ENCODE measurements around the gene UBQLNL. TPM values are rescaled to one million over a fixed set of nuclear protein-coding genes. Genes with fewer than 3 reads are reported as not detected.

The UBQLNL gene, protein sequence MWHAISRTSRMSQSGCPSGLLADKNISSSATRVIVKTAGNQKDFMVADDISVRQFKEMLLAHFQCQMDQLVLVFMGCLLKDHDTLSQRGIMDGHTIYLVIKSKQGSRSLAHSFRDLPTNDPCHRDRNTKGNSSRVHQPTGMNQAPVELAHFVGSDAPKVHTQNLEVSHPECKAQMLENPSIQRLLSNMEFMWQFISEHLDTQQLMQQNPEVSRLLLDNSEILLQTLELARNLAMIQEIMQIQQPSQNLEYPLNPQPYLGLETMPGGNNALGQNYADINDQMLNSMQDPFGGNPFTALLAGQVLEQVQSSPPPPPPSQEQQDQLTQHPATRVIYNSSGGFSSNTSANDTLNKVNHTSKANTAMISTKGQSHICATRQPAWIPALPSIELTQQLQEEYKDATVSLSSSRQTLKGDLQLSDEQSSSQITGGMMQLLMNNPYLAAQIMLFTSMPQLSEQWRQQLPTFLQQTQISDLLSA
- total RNA-seq, result 1 to 10 TPM in 1 of 4 donors, under 1 TPM in 3; 0.12 to 1.8 (median 0.48) TPM

DNA sequence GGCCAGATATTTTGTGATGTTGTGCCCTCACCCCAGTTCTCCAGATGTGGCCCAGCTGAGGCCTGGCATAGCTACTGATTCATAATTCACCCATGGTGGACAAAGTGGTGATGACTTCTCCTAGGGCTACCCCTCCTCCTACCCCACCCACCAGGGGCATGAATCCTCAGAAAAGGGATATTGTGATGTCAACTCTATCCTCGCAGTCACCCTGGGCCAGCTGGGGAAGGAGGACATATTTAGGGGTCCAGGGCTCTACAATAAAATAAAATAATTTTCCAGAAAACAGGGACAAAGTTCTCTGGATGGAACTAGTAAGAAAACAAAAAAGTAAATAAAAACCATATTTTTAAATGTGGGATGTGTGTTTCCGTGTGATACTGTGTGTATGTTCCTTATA, at the start of gene UBQLNL:
TSS of gene UBQLNL (minus strand) at position 101 of the 400 bp plus-strand sequence. CDS start 258 bp downstream, outside the sequence.
- no peak within 1 kb of the TSS for H3K4me3 ChIP-seq (ENCODE audit: low read depth, poor library complexity, severe bottlenecking)
- DNase-seq (ENCODE audit: low spot score in 2 of 2), result no peak
- intact Hi-C loops (cut with DNase I; ENCODE audit: low total_unique reads), result no loop called here
- TF ChIP-seq, protein P1, sequence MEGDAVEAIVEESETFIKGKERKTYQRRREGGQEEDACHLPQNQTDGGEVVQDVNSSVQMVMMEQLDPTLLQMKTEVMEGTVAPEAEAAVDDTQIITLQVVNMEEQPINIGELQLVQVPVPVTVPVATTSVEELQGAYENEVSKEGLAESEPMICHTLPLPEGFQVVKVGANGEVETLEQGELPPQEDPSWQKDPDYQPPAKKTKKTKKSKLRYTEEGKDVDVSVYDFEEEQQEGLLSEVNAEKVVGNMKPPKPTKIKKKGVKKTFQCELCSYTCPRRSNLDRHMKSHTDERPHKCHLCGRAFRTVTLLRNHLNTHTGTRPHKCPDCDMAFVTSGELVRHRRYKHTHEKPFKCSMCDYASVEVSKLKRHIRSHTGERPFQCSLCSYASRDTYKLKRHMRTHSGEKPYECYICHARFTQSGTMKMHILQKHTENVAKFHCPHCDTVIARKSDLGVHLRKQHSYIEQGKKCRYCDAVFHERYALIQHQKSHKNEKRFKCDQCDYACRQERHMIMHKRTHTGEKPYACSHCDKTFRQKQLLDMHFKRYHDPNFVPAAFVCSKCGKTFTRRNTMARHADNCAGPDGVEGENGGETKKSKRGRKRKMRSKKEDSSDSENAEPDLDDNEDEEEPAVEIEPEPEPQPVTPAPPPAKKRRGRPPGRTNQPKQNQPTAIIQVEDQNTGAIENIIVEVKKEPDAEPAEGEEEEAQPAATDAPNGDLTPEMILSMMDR (IDR thresholded peaks at IDR 0.05), result no peak
- no peak for TF ChIP-seq POLR2A (IDR thresholded peaks at IDR 0.05)
- 85 to 86% methylated on average over 2 of the region's 2 CpGs for WGBS, 2 donors

DNA sequence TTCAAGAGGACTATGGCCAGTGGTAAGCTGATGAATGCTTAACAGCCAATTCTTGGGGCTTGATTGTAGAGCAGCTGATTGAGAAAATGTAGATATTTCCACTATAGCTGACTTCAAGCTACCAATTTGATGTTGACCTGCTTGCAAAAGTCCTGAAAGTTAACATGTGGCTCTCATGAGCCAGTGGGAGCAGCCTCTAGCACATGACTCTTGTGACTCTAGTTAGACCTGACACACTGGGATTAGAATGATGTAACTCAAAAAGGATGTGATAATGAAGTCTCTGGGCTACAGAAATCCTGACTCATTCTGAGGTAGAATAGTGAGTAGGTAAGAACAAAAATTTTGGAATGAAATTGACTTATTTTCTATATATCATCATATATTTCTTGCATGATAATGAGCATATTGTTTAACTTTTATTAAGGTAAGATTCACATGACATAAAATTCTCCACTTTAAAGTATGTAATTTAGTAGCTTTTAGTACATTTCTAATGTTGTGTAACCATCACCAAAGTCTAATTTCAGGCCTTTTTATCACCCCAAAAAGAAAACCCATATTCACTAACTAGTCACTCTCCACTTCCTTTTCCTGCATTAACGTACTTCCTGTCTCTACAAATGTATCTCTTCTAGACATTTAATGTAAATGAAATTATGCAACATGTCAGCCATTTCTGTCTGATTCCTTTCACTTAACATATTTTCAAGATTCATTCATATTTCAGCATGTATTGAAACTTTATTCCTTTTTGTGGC, 47.9 kb upstream of the UBQLNL start:
- WGBS, 2 donors, result 68 to 74% methylated on average over 1 of the region's 1 CpG
- intact Hi-C loops (cut with DNase I; ENCODE audit: low total_unique reads), result no loop called here
- no peak for TF ChIP-seq POLR2A (IDR thresholded peaks at IDR 0.05)
- TF ChIP-seq, protein P1 (IDR thresholded peaks at IDR 0.05), result no peak
- no peak overlapping the region for H3K4me3 ChIP-seq (ENCODE audit: low read depth, poor library complexity, severe bottlenecking)
- no peak for DNase-seq (ENCODE audit: low spot score in 2 of 2)

DNA sequence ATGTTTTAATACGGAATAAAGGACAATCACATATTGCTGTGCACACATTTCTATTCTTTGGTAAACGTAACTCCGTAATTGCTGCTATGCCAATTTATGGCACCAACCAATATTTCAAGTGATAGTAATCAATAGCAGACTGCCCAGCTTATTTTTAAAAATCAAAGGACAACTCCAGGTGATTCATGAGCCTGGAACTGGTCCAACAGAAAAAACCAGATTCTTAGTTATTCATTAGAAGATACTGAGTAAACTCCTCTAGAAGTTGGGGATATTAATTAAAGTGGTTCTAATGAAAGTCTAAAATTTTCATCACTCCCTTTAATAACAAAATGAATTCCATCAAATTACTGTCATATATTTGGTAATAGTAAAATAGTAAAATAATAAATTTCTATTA, 41.3 kb upstream of the UBQLNL start:
- TF ChIP-seq POLR2A (IDR thresholded peaks at IDR 0.05), result no peak
- TF ChIP-seq, protein P1 (IDR thresholded peaks at IDR 0.05), result no peak
- intact Hi-C loops (cut with DNase I; ENCODE audit: low total_unique reads), result no loop called here

DNA sequence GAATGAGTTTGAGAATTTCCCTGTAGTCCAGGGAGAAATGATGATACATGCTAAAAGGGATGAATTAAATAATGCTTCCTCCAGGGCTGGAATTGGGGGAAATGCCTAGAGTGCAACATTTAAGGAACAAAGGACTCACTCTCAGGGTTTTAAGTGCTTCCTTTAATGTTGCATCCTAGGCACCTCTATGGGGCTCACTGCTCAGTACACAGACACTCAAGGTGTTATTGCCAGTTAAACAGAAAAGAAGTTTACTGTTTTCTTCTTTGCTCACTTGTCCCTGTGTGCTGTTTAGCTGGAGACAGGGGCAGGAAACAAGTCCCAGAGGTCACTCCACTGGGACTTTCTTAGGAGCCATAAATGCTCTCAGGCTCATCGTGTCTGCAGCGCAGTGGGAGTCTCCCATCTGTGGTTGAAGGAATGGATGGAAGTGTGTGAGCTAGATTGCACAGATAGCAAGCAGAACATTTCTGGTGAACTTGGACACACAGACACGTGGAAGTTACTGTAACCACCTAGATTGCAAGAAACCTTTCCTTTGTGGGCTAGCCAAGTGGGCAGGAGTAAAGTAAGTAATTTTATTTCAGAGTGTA, 40.2 kb upstream of the UBQLNL start:
- DNase-seq (ENCODE audit: low spot score in 2 of 2), result no peak
- WGBS, 2 donors, result 28 to 49% methylated on average over 3 of the region's 3 CpGs
- intact Hi-C loops (cut with DNase I; ENCODE audit: low total_unique reads), result no loop called here
- H3K4me3 ChIP-seq (ENCODE audit: low read depth, poor library complexity, severe bottlenecking), result no peak overlapping the region
- TF ChIP-seq, protein P1 (IDR thresholded peaks at IDR 0.05), result no peak
- no peak for TF ChIP-seq POLR2A (IDR thresholded peaks at IDR 0.05)

More for the DNA sequence above, 41.3 kb upstream of the UBQLNL start:
- no peak overlapping the region for H3K4me3 ChIP-seq (ENCODE audit: low read depth, poor library complexity, severe bottlenecking)
- WGBS, 2 donors, result 28 to 68% methylated on average over 3 of the region's 3 CpGs
- DNase-seq (ENCODE audit: low spot score in 2 of 2), result no peak

DNA sequence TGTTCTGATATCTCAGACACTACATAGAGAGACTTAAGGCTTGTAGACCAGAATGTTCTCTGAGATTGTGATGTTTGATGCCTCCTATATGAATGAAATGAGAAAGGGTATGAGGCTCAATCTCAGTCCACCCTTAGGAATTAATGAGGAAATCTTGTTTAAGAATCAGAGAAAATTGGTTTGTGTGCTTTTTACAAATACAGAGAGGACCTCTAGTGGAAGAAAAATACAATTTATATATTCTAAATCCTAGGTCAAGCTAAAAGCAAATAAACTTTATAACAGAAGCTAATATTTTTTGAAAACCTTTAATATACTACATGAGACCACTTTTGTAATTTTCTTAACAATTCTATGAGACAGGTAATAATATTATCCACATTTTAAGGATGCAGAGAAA, 36.8 kb upstream of the UBQLNL start:
- intact Hi-C loops (cut with DNase I; ENCODE audit: low total_unique reads), result no loop called here
- no peak for DNase-seq (ENCODE audit: low spot score in 2 of 2)
- TF ChIP-seq, protein P1 (IDR thresholded peaks at IDR 0.05), result no peak
- no peak for TF ChIP-seq POLR2A (IDR thresholded peaks at IDR 0.05)
- no peak overlapping the region for H3K4me3 ChIP-seq (ENCODE audit: low read depth, poor library complexity, severe bottlenecking)

Data from lower leg skin (tissue), 4 donors.